ENCODE measurements around the gene SLCO1B1. TPM values are rescaled to one million over a fixed set of nuclear protein-coding genes. Genes with fewer than 3 reads are reported as not detected.
"Not testable (repeated sequence)": the region's sequence is repeated elsewhere in the genome, so short reads cannot be mapped to it uniquely, and the experiment has no call there.

SLCO1B1 gene
- total RNA-seq, 1 experiment from 2014 or later: not detected

DNA sequence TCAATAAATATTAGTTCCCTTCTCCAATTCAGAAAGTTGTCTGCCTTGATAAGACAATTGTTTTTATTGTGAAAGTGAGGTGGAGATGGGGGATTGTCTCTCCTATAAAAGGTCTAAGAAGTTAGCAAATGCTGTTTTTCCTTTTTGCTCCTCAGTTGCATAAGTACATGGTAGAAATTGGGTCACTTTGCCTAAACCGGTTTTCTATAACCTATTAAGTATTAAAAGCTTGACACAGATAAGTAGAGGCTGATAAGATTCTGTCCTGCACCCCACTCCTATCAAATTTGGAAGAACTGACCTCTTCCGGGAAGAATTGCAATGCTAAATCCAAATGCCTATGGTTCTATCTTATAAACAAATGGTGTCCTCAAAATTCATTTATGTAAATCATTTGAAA lies 7.0 kb downstream of the SLCO1B1 start:
- CTCF ChIA-PET: no interaction called here

DNA sequence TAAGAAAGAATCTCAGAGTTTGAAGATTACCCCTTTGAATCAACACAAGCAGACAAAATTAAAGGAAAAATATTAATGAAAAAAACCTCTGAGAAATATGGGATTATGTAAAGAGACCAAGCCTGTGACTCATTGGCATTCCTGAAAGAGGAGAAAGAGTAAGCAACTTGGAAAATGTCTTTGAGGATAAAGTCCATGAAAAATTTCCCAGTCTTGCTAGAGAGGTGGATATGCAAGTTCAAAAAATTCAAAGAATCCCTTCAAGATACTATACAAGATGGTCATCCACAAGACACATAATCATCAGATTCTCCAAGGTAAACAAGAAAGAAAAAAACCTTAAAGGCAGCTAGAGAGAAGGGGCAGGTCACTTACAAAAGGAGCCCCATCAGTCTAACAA lies 13.3 kb downstream of the SLCO1B1 start:
- Histone ChIP-seq H3K27me3 (ENCODE audit: low read length) (no peaks in the 10 kb centered on the region), H3K4me2 (ENCODE audit: low read length) (no peak overlapping the region), H3K27ac (ENCODE audit: low read length) (no peak overlapping the region), H2AFZ (ENCODE audit: low read length) (no peak overlapping the region), H3K79me2 (ENCODE audit: low read length) (no peaks in the 10 kb centered on the region), H3K9me3 (ENCODE audit: low read length) (no peaks in the 10 kb centered on the region), H4K20me1 (ENCODE audit: low read length) (no peaks in the 10 kb centered on the region), H3F3A (ENCODE audit: low read length, unreplicated experiment) (no peaks in the 10 kb centered on the region), H3K9ac (ENCODE audit: low read length) (no peak overlapping the region), H3K4me3 (ENCODE audit: low read length) (no peak overlapping the region), H3K4me1 (ENCODE audit: insufficient read depth, low read length) (no peaks in the 10 kb centered on the region), H3K9me2 (replicated peaks; ENCODE audit: low read length) (no peaks in the 10 kb centered on the region), H3K36me3 (ENCODE audit: low read depth, low read length) (no peaks in the 10 kb centered on the region)
- ChIA-PET CTCF (no interaction called here), POLR2A (ENCODE audit: unreplicated experiment) (no interaction called here)
- BruUV-seq (replicated peaks): no TSS peak
- TF ChIP-seq, protein P1, sequence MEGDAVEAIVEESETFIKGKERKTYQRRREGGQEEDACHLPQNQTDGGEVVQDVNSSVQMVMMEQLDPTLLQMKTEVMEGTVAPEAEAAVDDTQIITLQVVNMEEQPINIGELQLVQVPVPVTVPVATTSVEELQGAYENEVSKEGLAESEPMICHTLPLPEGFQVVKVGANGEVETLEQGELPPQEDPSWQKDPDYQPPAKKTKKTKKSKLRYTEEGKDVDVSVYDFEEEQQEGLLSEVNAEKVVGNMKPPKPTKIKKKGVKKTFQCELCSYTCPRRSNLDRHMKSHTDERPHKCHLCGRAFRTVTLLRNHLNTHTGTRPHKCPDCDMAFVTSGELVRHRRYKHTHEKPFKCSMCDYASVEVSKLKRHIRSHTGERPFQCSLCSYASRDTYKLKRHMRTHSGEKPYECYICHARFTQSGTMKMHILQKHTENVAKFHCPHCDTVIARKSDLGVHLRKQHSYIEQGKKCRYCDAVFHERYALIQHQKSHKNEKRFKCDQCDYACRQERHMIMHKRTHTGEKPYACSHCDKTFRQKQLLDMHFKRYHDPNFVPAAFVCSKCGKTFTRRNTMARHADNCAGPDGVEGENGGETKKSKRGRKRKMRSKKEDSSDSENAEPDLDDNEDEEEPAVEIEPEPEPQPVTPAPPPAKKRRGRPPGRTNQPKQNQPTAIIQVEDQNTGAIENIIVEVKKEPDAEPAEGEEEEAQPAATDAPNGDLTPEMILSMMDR (conservative IDR thresholded peaks at IDR 0.05; ENCODE audit: low read depth, low read length): no peak
- no peak for TF ChIP-seq EZH2phosphoT487 (IDR thresholded peaks at IDR 0.05; ENCODE audit: borderline replicate concordance, low read length)
- TF ChIP-seq EZH2 (IDR thresholded peaks at IDR 0.05; ENCODE audit: low read length, unreplicated experiment): no peak
- ATAC-seq: no peak
- DNase-seq: no peak
- intact Hi-C loops (cut with micrococcal nuclease): no loop called here

More for the DNA sequence above, 7.0 kb downstream of the SLCO1B1 start:
- TF ChIP-seq, protein P1 (conservative IDR thresholded peaks at IDR 0.05; ENCODE audit: low read depth, low read length): no peak
- TF ChIP-seq EZH2phosphoT487 (IDR thresholded peaks at IDR 0.05; ENCODE audit: borderline replicate concordance, low read length) (no peak), EZH2 (IDR thresholded peaks at IDR 0.05; ENCODE audit: low read length, unreplicated experiment) (no peak)
- Histone ChIP-seq H3K4me2 (ENCODE audit: low read length) (no peak overlapping the region), H3K79me2 (ENCODE audit: low read length) (no peaks in the 10 kb centered on the region), H3K9me3 (ENCODE audit: low read length) (no peaks in the 10 kb centered on the region), H3F3A (ENCODE audit: low read length, unreplicated experiment) (no peaks in the 10 kb centered on the region), H4K20me1 (ENCODE audit: low read length) (no peaks in the 10 kb centered on the region), H3K4me1 (ENCODE audit: insufficient read depth, low read length) (no peaks in the 10 kb centered on the region), H3K27ac (ENCODE audit: low read length) (no peak overlapping the region), H3K9ac (ENCODE audit: low read length) (no peak overlapping the region), H3K4me3 (ENCODE audit: low read length) (no peak overlapping the region), H3K36me3 (ENCODE audit: low read depth, low read length) (no peaks in the 10 kb centered on the region), H3K9me2 (replicated peaks; ENCODE audit: low read length) (no peaks in the 10 kb centered on the region), H3K27me3 (ENCODE audit: low read length) (no peaks in the 10 kb centered on the region), H2AFZ (ENCODE audit: low read length) (no peak overlapping the region)
- intact Hi-C loops (cut with micrococcal nuclease): no loop called here
- no peak for DNase-seq
- BruUV-seq (replicated peaks): no TSS peak
- ATAC-seq: no peak
- POLR2A ChIA-PET (ENCODE audit: unreplicated experiment): no interaction called here

DNA sequence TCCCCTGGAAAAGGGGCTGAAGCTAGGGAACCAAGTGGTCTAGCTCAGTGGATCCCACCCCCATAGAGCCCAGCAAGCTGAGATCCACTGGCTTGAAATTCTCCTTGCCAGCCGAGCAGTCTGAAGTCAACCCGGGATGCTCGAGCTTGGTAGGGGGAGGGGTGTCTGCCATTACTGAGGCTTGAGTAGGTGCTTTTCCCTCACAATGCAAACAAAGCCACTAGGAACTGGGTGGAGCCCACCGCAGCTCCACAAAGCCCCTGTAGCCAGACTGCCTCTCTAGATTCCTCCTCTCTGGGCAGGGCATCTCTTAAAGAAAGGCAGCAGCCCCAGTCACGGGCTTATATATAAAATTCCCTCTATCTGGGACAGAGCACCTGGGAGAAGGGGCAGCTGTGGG lies 18.9 kb downstream of the SLCO1B1 start:
- H3K79me2 ChIP-seq (ENCODE audit: low read length); H3K9me3 ChIP-seq (ENCODE audit: low read length); H4K20me1 ChIP-seq (ENCODE audit: low read length); H3K9me2 ChIP-seq (replicated peaks; ENCODE audit: low read length); DNase-seq; H3K27ac ChIP-seq (ENCODE audit: low read length); H3K4me1 ChIP-seq (ENCODE audit: insufficient read depth, low read length); H3F3A ChIP-seq (ENCODE audit: low read length, unreplicated experiment); intact Hi-C loops (cut with micrococcal nuclease); BruUV-seq (replicated peaks); POLR2A ChIA-PET (ENCODE audit: unreplicated experiment); ATAC-seq; H3K4me3 ChIP-seq (ENCODE audit: low read length); H3K36me3 ChIP-seq (ENCODE audit: low read depth, low read length); H2AFZ ChIP-seq (ENCODE audit: low read length); CTCF ChIA-PET; H3K9ac ChIP-seq (ENCODE audit: low read length); H3K27me3 ChIP-seq (ENCODE audit: low read length); H3K4me2 ChIP-seq (ENCODE audit: low read length): not testable (repeated sequence)

Measured in PC-3 (cell line).